OCI-M2 (cell line): ENCODE results near the gene VSIG2.

ENCODE experiments used
- DNase-seq: peaks from one replicate; lab custom pipeline; 2025; ENCODE audit not compliant: unreplicated experiment; lab: John Stamatoyannopoulos, UW

VSIG2 gene

DNA sequence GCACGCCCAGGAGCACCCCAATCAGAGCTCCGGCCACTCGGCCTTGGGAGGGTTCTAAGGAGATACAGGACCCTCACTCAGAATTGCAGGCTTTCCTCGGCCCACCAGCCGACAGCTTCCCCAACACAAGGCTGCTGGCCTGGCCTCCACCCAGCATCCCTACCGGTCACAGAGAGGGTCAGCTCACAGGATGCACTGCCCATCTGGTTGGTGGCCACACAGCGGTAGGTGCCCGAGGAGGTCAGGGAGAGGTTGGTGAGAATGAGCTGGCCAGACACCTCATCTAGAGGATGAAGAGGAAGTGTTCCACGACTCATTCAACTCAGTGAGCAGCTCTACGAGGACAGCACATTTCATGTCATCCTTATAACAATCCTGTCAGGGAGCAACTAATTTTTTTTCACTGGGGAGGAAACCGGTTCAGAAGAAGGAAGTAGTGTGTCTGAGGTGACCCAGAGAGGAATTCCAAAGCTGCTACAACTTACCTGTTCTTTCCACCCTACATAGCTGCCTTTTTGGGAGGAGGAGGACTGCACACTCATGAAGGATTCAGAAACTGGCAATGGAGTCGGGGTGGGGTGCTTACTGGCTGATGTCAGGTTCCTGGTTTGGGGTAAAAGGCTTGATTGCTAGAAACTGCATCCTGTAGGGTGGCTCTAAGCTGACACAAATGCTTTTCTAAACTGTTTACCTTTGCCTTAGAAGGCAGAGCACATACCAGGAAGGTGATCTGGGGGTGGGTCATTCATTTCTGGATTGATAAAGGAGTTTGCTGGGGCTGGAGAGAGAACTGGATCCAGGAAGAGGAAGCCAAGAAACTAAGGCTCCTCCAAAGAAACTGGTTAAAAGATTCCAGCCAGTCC, 3.3 kb downstream of the VSIG2 start:
- DNase-seq = no peak

DNA sequence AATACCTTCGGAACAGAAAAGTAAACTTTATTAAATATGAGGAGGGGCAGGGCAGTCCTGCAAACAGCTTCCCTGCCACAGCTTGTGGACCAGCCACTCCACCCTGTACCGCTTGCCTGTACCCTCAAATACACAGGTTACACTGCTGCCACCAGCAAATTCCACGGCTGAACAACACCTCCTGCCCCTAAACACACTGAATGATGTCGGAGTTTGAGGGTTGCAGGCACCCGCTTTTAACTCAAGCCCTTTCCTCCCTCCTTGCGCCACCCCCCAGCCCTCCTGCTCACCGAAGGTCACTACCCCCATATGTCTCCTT, 4.0 kb downstream of the VSIG2 start:
- DNase-seq = no peak

DNA sequence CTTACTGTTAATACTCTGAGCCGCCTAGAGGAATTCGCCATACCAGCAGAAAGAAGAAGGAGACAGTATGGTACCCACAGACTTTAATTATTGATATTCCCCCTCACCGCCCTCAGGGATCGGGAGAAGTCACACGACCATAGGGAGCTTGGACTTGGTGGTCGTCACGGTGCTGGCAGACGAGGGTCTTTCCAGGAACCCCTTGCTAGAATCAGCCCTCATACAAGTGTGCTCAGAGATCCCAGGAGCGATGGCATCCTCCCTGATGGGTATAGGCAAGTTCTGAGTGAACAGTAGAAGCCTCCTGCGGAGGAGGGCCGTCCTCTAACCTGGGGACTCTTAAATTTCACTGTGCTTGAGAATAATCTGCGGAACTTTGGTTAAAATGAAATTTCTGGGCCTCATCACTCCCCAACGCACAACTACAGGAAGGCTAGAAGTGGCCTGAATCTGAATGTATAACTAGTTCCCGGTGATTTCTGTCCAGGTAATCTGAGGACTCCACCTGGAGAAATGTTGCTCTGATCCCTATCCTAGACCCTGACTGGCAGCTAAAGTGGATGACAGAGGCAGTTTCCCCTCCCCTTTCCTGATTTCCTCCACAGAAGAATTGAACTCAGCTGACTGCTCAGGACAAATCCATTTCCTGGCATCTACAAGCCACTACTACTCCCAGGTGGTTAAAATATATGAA, 4.5 kb downstream of the VSIG2 start:
- no peak for DNase-seq

DNA sequence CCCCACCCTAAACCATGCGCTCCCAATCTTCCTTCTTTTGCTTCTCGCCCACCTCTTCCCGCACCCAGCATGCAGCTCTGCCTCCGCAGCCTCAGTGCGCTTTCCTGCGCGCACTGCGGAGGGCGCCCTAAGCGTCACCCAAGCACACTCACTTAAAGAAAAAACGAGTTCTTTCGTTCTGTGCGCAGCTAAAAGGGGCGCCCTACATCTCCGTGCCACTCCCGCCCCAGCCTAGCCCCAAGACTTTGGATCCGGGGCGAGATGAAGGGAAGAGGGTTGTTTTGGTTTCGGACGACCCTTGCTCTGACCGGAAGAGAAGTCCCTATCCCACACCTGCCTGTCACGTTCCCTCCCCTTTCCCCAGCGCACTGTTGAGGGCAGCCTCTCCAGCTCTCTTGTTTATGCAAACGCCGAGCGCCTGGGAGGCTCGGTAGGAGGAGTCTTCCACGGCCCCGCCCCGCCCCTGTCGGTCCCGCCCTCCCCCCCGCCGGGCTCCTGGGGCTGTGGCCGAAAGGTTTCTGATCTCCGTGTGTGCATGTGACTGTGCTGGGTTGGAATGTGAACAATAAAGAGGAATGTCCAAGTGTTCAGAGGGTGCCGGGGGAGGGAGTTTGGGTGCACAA, 5.3 kb downstream of the VSIG2 start:
- DNase-seq = no peak

DNA sequence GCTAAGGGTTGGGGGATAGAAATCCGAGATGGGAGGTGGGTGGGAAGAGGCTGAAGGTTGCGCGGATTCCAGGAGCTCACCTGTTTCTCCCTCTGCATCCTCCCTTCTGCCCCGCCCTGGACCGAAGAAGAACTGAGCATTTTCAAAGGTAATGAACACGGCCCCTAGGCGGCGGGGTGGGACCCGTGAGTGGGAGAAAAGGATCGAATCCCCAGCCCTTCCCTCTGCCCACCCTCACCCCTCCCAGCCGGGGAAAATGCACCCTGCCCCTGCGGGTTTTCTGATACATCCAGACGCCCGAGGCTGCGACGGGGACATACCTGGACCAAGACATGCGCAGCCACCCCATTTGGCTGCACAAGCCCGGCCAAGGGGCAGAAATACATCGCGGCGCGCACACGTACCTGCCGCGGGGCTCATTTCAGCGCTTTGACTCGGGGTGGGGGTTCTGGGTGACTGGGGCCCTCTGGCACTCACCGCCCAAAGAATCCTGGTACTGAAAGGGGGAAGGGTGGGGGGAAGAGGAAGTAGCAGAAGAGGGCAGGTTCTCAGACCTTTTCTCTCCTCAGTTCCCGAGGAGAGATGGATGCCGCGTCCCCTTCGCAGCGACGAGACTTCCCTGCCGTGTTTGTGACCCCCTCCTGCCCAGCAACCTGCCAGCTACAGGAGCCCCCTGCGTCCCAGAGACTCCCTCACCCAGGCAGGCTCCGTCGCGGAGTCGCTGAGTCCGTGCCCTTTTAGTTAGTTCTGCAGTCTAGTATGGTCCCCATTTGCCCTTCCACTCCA, 6.0 kb downstream of the VSIG2 start:
- DNase-seq = no peak

DNA sequence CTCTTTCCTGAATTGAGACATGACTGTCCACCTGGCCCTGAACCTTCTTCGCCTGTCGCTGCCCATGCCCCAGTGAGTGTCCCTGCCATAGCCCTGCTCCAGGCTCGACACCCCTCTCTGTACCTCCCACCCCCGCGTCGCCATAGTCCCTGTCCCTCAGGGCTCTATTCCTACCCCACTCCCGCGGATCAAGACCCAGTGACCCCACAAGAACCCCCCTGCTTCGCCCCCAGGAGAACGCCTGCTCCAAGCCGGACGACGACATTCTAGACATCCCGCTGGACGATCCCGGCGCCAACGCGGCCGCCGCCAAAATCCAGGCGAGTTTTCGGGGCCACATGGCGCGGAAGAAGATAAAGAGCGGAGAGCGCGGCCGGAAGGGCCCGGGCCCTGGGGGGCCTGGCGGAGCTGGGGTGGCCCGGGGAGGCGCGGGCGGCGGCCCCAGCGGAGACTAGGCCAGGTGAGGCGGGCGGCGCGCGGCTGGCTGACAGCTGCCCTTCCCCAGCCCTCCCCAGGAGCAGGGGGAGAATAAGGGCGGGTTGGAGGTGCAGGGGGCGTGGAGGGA, 6.7 kb downstream of the VSIG2 start:
- DNase-seq = no peak

DNA sequence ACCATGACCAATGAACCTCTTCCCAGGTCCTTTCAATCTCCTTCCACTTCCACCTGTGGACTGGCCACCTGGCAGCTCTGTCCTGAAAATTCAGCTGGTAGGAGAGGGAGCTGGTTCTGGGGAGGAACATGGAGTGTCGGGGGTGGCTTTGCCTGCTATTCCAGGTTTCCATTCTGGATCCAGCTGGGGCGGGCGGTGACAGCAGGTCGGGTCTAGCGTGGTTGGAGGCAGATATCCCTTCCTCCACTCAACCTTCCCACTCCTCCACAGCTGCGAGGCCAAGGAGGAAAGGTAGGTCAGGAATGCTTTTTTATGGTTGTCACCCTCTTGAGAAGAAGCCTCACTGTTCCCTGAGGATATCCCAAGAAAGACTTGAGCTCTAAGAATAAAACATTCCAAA, 9.0 kb downstream of the VSIG2 start:
- no peak for DNase-seq

DNA sequence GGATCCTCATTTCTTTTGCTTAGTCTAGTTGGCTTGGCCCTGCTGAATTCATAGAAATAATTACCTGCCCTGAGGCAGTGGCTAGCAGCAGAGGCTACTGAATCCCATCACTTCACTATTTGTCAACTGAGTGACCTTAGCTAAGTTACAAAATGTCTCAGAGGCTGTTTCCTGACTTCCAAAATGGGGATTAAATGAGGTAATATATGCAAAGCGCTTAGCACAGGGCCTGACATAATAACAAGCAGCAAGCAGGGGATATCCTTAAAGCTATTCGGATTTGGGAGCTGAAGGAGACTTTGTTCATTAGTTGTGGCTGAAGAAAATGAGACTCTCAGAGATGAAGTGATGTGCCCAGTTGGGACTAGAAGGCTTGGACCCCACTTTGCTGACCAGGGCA, 9.5 kb downstream of the VSIG2 start:
- no peak for DNase-seq

DNA sequence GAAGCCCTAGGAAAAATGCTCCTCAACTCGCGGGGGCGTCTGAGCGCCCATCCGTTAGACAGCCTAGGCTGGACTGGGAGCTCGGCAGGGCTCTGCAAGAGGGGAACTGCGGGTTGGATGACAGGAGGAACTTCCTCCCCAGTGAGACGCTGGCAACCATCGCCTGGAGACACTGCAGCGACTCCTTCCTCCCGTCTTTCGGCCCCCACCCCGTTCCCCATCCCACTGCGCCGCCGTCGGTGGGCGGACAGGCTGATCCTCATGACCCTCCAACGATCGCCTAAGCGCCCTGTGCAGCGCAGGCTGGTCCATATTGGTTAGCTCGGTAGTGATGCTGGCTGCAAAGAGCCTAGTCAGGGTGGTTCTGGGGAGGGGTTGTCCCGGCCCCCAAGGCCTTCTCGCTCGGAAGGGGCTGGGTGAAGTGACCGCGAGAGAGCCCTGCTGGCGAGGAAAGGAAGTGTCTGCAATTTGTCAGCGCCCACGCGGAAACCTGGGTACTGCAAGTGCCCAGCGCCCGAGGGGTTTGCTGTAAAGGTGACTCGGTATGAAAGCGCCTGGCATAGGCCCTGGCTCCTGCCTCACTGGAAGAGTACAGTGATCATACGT, 11.7 kb downstream of the VSIG2 start:
- DNase-seq = no peak

DNA sequence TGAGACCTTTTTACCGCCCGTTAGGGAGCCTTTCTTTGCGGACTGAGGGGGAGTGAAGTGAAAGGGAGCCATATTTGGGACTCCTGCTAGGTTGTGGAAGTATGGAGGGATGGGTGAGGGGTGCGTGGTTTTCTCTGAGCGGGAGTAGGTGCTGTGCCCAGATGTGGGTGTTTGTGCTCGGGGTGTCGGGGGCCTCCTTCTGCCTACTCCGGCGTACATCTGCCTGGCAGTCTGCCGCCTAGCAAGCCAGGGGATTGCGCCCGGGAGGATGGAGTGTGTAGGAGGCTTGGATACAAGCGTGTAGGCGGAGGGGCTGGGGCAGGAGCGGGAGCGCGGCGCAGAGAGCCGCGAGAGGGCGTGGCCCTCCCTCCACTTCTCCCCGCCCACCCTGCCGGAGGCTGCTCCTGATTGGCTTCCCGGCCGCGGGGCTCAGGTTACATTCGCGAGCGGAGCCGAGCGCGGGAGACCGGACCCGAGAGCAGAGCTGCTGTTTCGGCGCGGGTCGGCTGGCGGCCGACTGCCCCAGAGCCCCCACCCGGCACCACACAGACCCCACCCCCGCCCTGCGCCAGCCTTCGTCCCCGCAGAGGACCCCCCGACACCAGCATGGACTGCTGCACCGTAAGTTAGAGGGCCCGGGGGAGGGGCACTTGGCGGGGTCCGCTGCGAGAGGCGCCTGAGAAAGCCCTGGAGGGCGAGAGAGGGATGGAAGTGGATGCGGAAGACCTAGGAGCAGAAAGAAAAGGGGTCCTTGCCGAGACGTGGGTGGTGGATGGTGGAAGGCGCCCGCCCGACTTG, 12.4 kb downstream of the VSIG2 start, which contains the start of gene NRGN:
NRGN (plus strand) TSS at position 464 of the 798 bp plus-strand sequence; CDS start at position 607, 143 bp downstream.
- peak; percentile 32 for DNase-seq

DNA sequence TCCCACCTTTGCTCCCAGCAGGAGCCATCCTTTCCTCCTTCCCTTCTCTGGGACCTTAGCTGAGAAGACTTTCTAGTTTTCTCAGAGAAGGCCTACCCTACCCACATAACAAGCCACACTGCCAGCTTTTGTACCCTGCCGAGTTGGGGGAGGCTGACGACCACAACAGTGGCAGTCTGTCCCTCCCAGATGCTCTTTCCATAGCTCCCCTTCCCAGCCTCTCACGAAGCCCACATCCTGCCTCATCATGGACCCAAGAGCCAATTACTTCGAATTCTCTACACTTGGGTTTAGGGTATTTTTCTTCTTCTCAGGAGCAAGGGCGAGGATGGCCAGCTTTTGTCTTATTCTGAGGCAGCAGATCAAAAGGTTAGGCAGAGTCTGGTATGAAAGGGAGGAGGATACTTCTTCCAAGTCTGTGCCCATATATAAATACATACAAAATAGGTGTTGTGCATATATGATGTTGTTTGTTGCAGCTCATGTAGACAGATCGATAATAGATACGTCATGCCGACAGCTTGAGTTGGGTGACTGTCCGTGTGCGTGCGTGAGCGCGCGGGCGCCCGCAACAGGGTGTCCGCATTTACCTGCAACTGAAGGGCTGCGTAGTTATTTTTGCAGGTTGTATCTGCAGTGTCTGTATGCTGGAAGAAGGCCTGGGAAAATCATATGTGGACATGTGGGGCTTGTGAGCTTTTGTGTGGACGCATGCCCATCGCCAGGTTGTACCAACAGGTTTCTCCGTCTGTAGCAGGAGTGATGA, 13.2 kb downstream of the VSIG2 start:
- no peak for DNase-seq

DNA sequence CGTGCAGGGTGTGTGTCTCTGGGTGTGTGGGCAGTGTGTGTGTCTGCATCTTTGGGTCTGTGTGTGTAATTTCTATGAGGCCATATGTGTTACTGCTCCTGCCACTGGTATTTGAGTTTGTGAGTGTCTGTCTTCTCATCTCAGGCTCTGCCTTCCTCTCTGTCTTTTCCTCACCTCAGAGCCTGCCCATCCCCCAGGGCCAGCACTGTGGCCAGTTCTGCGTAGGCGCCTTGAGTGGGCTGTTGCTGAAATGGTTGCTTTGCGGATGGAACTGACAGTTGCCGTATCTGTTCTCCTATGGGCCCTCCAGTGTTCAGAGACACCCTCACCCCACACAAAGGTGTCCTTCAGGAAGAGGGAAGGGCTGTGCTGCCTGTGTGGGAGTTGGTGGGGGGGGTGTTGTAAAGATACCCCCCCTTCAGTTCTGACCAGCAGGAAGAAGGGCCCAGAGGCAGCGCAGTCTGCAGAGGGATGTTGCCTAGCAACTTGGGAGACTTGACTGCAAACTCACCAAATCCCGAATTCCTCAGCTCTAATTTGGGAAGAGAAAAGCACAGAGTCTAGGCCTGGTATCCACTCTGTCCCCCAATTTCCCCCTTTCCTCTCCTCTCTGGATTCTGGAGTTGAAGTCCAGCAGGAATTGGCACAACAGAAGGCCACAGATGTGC, 14.3 kb downstream of the VSIG2 start:
- DNase-seq = no peak

DNA sequence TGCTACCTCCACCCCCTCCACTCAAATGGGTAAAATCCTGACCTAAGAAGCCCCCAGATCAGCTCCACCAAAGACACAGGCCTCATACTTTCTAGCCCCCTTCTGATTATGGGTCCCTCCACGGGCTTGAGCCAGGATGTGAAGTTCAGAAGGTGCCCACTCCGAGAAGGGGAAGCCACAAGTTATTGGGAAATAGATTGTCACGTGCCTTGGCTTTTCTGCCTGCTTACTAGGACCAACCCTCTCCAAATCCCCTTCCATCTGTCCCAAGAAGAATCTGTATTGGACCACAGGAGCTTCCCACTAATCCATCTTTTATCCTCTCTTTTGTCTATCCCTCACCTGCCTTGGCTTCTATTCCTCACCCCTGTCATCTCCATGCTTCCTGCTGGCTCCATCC, 15.3 kb downstream of the VSIG2 start:
- no peak for DNase-seq

DNA sequence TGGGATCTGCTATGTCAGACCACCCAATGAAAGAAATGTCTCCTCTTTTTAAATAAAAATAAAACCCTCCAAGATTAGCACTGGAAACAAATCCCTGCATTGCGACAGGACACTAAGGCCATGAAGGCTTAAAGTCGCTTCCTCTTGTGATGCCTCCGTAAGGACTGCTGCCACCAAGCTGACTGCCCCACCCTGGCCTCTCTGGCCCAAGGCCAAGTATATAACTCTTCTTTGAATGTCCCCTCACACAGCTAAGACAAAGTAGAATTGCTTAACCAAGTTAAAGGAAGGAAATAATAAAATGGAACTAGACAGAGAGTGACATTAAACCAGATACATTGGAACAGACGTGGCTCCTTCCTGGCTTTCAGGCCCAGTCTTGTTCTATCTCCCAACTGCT, 19.8 kb downstream of the VSIG2 start:
- no peak for DNase-seq

DNA sequence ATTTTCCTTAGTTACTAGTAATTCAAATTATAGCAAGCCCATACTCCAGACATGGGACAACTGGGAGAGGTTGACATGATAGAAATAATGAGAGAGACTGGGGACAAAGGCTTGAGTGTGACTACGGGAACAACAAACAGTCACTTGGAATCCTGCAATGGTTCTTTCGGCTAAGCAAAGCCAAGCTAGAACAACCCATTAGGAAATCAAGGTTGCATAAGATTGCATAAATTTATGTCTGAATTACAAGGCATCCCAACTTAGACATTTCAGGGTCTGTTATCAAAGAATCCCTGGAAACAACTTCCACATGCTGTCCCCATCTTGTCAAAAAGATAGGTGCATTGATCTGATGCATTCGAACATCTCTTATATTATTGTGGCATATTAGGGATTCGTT, 22.5 kb downstream of the VSIG2 start:
- no peak for DNase-seq

DNA sequence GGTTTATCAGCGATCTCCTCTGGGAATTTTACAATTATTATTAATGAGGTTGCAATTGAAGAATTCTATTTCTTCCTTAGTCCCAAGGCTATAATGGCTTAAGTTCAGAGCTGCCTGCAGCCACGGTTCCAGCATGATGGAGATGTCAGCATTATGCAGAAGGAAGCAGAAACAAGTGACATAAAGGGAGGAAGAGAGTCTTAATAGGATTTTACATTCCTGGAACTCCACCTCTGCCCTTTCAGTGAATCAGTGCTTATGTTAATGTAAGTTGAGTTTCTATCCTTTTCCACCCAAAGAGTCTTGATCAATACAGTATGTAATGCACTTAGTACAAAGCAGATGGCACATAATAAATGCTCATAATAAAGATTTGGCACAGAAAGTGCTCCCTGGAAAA, 23.9 kb downstream of the VSIG2 start:
- DNase-seq = no peak

DNA sequence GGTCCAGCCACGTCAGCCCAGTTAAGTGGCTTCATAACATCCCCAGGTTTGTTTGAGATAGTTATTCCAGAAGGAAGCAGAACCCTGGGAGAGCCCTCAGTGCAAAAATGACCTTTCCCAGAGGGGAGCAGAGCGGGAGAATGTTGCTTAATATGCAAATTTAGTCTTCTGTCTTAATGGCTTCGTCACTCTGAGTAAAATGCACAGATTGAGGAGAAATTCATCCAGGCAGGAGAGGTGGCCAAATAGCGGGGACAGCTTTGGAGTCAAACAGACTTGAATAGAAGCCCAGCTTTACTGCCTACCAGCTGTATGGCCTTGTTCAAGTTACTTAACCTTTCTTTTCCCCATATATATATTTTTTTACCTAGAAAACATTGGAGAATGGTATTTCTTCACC, 24.6 kb downstream of the VSIG2 start:
- DNase-seq = no peak

DNA sequence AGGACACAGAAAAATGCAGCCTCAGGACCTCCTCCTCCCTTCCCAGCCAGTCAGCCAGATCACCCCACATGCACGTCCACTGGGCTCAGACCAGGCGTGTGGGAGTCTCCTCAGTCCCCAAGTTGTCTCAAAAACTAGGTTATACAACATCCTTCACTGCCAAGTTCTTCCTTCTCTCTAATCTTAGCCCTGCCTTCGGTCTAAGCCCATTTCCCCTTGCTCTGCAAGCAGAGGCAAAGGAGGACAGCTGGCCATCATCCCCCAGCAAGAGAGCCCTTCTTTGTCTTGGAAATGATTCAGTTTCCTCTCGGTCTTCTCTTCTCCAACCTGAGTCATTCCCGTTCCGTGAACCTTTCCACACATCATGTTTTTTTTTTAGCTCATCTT, 26.3 kb downstream of the VSIG2 start:
- no peak for DNase-seq
